HepG2 (cell line): Measurements from ENCODE around the gene HIC1. TPM values are rescaled to one million over a fixed set of nuclear protein-coding genes. Genes with fewer than 3 reads are reported as not detected.

ENCODE experiments used
- CEBPZ ChIP-seq: IDR thresholded peaks from 2 replicates; pipeline ENCODE4 v1.6.1; 2012; ENCODE audit warnings: low read length, improper control_type of control experiment
- DMAP1 ChIP-seq: IDR thresholded peaks from 2 replicates; pipeline ENCODE4 v1.6.1; 2016
- FOSL2 ChIP-seq: sonication (generic); formaldehyde crosslinking; IDR thresholded peaks from 2 replicates; pipeline ENCODE4 v1.4.0; 2020; ENCODE audit warnings: missing genetic modification reagents
- HOXA9 ChIP-seq: sonication (generic); formaldehyde crosslinking; IDR thresholded peaks from 2 replicates; pipeline ENCODE4 v1.8.1; 2022; ENCODE audit warnings: missing genetic modification reagents, mild to moderate bottlenecking, moderate library complexity, borderline replicate concordance
- IKZF5 ChIP-seq: IDR thresholded peaks from 2 replicates; pipeline ENCODE4 v1.6.1; 2018; ENCODE audit warnings: missing genetic modification reagents, mild to moderate bottlenecking, missing compliant biosample characterization
- KDM6A ChIP-seq: IDR thresholded peaks from 2 replicates; pipeline ENCODE4 v1.6.1; 2016; ENCODE audit warnings: low read depth
- KLF13 ChIP-seq: sonication (generic); formaldehyde crosslinking; IDR thresholded peaks from 2 replicates; pipeline ENCODE4 v1.4.0; 2020; ENCODE audit warnings: mild to moderate bottlenecking, missing genetic modification reagents
- KLF16 ChIP-seq, 2 experiments: sonication (generic) in 1 of 2; formaldehyde crosslinking in 1 of 2; IDR thresholded peaks; 2 replicates each; pipeline versions ENCODE4 v1.6.1 to v1.8.0; 2016 to 2023; ENCODE audit warnings: missing genetic modification reagents in 2 of 2, missing compliant biosample characterization in 1 of 2
- LRRFIP1 ChIP-seq: sonication (generic); formaldehyde crosslinking; conservative IDR thresholded peaks from 2 replicates; pipeline ENCODE4 v1.4.0; 2020; ENCODE audit warnings: missing genetic modification reagents
- RAD21 ChIP-seq: fragments of 450-650 bp; formaldehyde crosslinking; IDR thresholded peaks from 2 replicates; pipeline ENCODE4 v1.5.0; 2020; ENCODE audit warnings: mild to moderate bottlenecking
- RARG ChIP-seq: sonication (generic); formaldehyde crosslinking; IDR thresholded peaks from 2 replicates; pipeline ENCODE4 v1.4.0; 2020; ENCODE audit warnings: low read depth, mild to moderate bottlenecking, missing genetic modification reagents
- REST ChIP-seq, 2 experiments: IDR thresholded peaks; 2 replicates each; pipeline ENCODE4 v1.6.1; 2011 to 2012; ENCODE audit warnings: low read length in 2 of 2, borderline replicate concordance in 1 of 2, low read depth in 1 of 2, mild to moderate bottlenecking in 1 of 2, moderate library complexity in 1 of 2
- TAF15 ChIP-seq: fragments of 200-400 bp; formaldehyde crosslinking; IDR thresholded peaks from one replicate; pipeline ENCODE4 v1.6.1; 2018; ENCODE audit warnings: mild to moderate bottlenecking, low read depth, low read length; ENCODE audit not compliant: poor library complexity, severe bottlenecking
- ZFY ChIP-seq: sonication (generic); formaldehyde crosslinking; IDR thresholded peaks from 2 replicates; pipeline ENCODE4 v1.4.0; 2020; ENCODE audit warnings: missing genetic modification reagents
- ZMAT3 ChIP-seq: sonication (generic); formaldehyde crosslinking; conservative IDR thresholded peaks from 2 replicates; pipeline ENCODE4 v1.7.0; 2021; ENCODE audit warnings: missing genetic modification reagents
- ZNF704 ChIP-seq: sonication (generic); formaldehyde crosslinking; IDR thresholded peaks from 2 replicates; pipeline ENCODE4 v1.8.1; 2023; ENCODE audit warnings: mild to moderate bottlenecking, inconsistent platforms, moderate library complexity, missing genetic modification reagents, borderline replicate concordance
- ZSCAN12 ChIP-seq: sonication (generic); formaldehyde crosslinking; IDR thresholded peaks from 2 replicates; pipeline ENCODE4 v1.9.0; 2021; ENCODE audit warnings: mild to moderate bottlenecking, missing genetic modification reagents
- polyA plus RNA-seq, 8 experiments: library from polyadenylated mRNA; depleted of rRNA in 3 of 8; stranded (reverse) in 7 of 8; unstranded in 1 of 8; fragments of >200 nt; fragmentation: Illumina TruSeq in 4 of 8; extraction: Trizol in 4 of 8; gene quantifications; 2 replicates each; pipeline versions ENCODE4 v1.2.1 to v1.2.3, GENCODE V29; 2011 to 2016; ENCODE audit warnings: low read depth in 4 of 8, missing spikeins in 1 of 8, mixed read lengths in 1 of 8; ENCODE audit not compliant: insufficient read depth in 1 of 8
- total RNA-seq, 5 experiments: library from RNA; depleted of rRNA; stranded (reverse); fragments of >200 nt; fragmentation: Illumina TruSeq; extraction: Trizol; gene quantifications; 2 replicates each; pipeline ENCODE4 v1.2.3, GENCODE V29; 2016; ENCODE audit warnings: low read depth in 1 of 5

Gene HIC1
- total and polyA plus RNA-seq, 2 of the 13 experiments (the other 11 are each of a cell fraction or from before 2014, with no cell fraction given), result 0.04 to 0.31 TPM

GRCh38 chr17:2054512-2055291 lies at the start of gene HIC1 (continued):
- no peak for TF ChIP-seq LRRFIP1 (CRISPR knock-in tag)
- TF ChIP-seq ZNF704 (CRISPR knock-in tag), result 0 out of 2 replicates have a peak, but pooled peaks have one; percentile 43
- TF ChIP-seq ZMAT3, result no peak
- no peak for TF ChIP-seq REST (IDR thresholded peaks at IDR 0.05; ENCODE audit: borderline replicate concordance in 1 of 2, low read depth in 1 of 2, low read length in 2 of 2)
- no peak for TF ChIP-seq RARG
- peak; percentile 96 for TF ChIP-seq RAD21
- no peak for TF ChIP-seq DMAP1
- no peak for TF ChIP-seq IKZF5 (CRISPR knock-in tag)
- TF ChIP-seq CEBPZ, result no peak
- peak; percentile 52; the same call in 1 of the 2 replicates for TF ChIP-seq ZFY (CRISPR knock-in tag)
- TF ChIP-seq ZSCAN12 (CRISPR knock-in tag), result no peak
- TF ChIP-seq FOSL2 (CRISPR knock-in tag), result no peak
- no peak for TF ChIP-seq KLF16 (CRISPR knock-in tag; IDR thresholded peaks at IDR 0.05)
- no peak for TF ChIP-seq KLF13 (CRISPR knock-in tag)
- no peak for TF ChIP-seq KDM6A
- no peak for TF ChIP-seq TAF15
- no peak for TF ChIP-seq HOXA9 (CRISPR knock-in tag)
